Stimulated activated CD4-positive, alpha-beta T cell treated with anti-CD3 and anti-CD28 coated beads, Interleukin-4, amount 100 ng/mL, for 1 hour (primary cell): ENCODE measurements around the gene GABRG2.
"Not testable (repeated sequence)": the region's sequence is repeated elsewhere in the genome, so short reads cannot be mapped to it uniquely, and the experiment has no call there.

Experiments used
- DNase-seq: peaks from one replicate; pipeline ENCODE4 v3.0.0-alpha.2; 2020

GABRG2 gene

DNA sequence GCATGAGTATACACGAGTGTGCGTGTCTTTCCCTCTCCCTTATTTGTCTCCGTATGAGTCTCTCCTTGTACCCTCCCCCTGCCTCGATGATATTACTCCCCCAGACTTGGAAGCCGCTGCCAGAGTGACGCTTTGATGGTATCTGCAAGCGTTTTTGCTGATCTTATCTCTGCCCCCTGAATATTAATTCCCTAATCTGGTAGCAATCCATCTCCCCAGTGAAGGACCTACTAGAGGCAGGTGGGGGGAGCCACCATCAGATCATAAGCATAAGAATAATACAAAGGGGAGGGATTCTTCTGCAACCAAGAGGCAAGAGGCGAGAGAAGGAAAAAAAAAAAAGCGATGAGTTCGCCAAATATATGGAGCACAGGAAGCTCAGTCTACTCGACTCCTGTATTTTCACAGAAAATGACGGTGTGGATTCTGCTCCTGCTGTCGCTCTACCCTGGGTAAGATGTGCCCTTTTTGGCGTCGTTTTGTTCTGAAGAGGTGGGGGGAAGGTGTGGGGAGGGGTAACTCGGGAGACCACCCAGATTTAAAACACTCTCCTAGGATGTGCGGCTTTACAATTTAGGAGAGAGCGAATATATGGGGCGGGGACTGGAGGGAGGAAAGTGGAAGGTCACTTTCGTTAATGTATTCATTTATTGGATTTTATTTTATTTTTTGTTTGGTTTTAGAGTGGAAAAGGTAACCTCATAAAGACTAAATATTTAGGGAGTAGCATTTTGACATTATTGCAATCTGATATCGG, at the start of gene GABRG2:
Gene GABRG2, plus strand, starts transcription at position 119 of the 757 bp plus-strand sequence. Its CDS starts 227 bp downstream, at position 346.
- DNase-seq, result no peak

DNA sequence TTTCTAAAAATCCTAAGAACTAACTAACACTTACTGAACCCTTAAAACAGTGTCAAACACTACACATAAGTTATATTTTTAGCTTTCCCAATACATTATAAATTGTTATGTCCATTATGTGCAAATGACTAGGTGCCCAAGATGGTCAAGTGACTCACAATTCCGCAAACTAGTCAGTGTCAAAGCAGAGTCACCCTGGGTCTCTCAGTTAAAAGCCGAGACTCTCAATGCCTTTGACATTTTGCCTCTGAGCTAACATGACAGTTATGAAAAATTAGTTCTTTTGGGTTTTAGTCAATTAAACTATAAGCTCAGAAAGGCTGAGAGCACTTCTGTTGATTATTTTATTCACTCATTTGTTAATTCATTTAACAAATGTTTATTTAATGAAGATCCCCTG, 42.3 kb upstream of the GABRG2 start:
- no peak for DNase-seq

DNA sequence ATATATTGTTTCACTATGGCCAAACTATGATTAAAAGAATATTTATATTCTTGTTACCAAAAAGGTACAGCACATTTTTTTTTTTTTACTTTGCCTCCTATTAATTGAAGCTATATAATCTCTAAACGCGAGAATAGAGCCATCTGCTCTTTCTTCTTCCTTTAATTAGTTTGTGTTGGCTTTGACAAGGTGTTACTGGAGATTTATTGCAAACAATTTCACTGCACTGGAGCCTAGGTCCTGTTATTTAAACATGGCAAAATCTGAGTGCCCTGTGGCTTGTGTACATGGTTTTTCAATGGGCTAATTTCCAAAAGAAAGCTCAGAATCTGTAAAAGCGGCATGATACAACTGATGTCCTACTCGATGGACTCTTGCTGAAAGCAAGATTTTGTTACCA, 40.8 kb upstream of the GABRG2 start:
- no peak for DNase-seq

DNA sequence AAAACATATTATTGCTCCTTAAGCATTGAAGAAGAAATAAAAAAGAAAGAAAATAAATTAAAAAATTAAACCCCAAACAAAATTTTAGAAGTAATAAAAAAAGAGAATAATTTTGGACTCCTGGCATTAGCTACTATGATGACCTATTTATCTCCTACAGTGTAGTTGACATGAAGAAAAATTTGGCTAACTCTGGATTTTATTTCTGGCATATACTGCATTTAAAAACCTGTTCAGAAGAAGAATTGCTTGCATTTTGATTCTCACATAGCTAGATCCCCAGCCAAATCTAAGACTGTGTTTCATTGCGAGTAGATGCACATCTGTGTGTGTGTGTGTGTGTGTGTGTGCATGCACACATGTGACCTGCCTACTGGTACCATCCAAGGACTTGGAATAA, 30.1 kb upstream of the GABRG2 start:
- DNase-seq, result no peak

DNA sequence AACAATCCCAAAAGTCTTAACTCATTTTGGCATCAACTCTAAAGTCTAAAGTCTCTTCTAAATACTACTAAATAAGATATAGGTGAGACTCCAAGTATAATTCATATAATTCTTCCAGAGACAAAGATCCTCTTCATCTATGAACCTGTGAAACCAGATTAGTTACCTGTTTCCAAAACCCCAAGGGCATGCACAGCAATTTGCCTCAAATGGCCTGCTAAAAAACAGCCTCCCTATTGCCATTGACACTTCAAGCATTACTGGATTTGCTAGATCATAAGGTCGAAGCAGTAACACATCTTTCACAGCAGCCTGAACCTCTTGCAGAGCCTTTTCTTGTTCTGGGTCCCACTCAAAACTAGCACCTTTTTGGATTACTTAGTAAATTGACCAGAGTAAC, 20.3 kb upstream of the GABRG2 start:
- DNase-seq, result no peak

DNA sequence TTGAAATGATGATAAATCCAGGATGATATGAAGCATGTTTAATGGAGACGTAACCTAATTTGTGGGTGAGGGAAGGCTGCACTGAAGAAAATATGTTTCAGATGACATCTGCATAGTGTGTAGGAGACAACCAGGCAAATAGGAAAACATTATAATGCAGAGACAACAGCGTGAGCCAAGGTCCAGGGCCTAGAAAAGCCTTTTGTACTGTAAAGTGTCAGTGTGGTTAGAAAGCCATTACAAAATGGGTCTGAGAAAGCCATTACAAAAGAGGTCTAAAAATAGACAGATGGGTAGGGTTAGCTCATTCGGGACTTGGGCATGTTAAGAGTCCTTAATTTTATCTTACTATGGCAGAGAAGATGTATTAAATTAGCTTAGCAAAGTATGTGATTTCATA, 14.9 kb upstream of the GABRG2 start:
- DNase-seq, result no peak

DNA sequence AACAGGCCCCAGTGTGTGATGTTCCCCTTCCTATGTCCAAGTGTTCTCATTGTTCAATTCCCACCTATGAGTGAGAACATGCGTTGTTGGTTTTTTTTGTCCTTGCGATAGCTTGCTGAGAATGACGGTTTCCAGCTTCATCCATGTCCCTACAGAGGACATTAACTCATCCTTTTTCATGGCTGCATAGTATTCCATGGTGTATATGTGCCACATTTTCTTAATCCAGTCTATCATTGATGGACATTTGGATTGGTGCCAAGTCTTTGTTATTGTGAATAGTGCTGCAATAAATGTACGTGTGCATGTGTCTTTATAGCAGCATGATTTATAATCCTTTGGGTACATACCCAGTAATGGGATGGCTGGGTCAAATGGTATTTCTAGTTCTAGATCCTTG, 12.5 kb upstream of the GABRG2 start:
- DNase-seq, result not testable (repeated sequence)

DNA sequence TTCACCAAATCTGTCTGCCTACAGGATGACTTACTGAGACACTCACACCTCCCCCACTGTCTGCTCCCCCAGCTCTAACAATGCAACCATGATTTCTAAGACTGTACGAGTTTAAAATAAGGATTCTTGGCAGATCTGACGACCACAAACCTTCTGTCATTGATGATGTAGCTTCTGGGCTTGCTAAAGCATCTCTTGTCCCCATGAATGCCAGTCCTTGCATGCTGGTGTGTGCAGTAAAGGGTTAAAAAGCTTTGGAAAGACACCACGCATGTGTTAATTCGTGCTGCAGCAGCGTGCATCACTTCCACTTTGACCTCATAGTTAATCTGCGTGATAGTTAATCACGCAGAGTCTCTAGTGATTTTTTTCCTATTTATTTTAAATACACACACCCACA, 411 bp upstream of the GABRG2 start:
- no peak for DNase-seq

DNA sequence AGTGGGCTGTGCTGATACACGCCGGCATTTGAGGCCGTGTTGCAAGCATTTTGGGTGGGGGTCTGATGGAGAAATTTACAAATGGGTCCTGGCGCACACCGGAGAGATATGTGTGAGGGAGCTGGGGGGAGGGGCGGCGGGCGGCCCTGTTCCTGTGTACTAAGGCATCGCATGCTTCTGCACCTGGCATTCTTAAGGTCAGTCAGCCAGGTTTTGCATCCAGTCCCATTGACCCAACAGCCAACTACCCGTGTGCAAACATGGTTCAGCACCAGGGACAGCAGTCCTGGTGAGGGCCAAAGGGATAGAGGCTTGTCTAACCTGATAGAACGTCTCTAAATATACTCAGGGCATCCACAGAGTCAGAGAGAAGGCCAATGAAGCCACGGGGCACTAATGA, 839 bp downstream of the GABRG2 start:
- no peak for DNase-seq

DNA sequence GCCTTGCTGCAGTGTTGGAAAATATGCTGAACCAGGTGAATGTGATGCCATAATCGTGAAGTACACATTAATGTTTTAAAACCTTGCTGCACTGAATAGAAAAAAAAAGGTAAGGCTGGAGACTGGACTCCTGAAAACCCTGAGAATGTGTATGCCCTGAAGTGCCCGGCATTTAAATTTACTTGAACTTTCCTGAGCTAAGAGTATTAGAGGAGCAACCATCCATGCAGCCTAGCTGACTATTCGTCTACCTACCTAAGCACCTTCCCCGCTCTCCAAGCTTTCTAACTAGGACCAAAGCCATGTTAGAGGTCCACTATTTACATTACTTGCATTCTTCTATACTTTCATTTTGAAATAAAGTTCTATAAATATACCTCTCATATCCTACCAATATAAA, 1.4 kb downstream of the GABRG2 start:
- no peak for DNase-seq

DNA sequence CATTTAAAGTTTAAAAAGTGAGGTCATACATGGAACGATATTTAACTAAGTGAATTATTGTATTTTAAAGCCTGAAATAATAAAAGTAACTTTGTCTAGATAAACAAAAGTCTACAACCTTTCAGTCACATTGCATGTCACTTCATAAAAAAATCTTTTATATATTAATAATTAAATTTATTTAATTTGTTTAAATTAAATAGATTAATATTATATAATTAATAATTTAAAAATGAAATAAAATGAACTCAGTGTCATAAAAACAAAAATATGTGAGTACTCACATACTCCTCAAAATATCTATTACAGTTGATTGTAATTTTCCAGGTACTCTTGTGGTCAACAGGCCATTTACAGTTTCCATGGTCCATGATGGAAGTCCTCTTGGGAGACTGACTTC, 11.2 kb downstream of the GABRG2 start:
- DNase-seq, result no peak

DNA sequence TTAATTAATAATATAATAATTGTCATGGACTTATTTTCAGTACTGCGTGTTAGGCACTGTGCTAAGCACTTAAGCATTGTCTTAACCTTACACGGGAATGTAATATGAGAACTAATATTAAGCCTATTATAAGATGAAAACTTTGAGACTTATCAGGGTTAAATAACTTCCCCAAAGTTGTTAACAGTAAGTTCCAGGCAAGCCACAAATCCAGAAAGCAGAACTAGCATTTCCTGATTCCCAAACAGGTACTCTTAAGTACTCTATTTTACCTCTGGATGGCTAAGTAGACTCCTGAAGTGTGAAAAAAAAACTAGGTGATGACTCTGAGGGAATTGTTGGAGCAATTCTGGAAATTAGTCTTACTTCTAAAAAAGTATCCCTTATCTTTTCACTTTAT, 23.8 kb downstream of the GABRG2 start:
- DNase-seq, result no peak

DNA sequence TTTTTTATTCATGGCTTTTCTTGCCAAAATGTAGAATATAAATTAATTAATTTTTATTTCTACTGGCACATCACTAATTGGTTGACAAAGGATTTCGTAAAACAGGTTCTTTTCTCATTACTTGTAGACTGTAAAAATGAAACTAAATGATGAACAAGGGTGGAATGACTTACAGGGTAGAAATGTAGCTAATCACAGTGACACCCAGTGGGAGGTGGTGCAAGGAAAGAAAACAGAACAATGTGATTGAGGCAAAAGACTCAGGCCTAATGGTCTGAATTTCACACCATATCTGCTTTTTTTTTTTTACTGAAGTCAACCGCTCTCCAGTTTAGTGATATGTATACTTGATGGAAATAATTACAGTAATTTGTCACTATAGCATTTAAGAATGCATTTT, 28.9 kb downstream of the GABRG2 start:
- DNase-seq, result no peak

DNA sequence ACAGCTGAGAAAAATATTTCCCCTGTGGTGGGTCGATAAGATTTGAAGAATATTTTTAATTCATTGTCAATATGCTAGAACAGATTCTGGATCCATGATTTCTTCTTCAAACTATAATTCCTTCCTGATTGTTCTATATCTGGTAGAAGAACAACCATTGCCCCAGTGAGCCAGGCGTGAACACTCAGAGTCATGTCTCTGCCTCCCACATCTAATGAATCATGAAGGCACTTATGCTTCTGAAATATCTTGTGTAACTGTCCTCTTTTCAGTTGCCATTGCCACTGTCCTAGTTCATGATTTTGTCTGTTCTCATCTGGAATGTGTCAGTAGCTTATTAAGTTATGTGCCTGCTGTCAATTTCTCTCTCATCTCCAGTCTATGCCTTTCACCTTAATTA, 40.0 kb downstream of the GABRG2 start:
- no peak for DNase-seq

DNA sequence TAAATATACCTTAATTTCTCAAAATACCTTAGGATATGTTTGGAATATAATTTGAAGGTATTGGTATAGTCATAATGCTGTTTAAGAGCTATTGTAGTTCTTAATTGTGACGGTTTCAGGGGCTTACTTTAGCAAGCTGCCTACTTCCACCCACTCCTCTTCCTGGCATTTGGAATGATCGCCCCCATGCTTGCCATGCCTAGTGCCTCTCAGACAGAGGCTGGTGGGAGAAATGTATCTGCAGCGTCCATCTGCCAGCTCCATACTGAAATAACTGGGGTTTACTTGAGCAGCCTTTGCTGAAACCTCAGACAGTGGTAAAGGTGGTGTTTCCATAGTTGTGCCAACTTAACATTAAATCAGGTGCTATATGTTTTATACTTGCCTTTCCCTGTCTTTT, 52.2 kb downstream of the GABRG2 start:
- no peak for DNase-seq

DNA sequence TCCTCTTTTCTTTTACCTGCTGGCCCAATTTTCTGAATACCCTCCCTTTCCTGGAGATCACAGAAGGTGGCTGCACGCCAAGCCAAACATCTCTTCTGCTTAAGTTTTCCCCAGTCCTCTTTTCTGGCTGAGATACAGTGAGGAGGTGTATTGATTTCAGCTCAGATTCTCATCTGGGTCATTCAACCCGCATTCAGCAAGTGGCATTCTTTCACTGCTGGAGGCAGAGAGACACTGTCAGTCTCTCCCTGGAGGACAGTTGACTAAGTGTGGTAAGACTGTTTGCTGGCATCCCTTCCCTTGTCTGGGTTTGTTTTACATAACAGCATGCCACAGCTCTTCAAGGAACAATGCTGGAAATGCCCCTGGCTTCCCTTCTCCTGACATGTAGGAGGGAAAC, 60.5 kb downstream of the GABRG2 start:
- no peak for DNase-seq

DNA sequence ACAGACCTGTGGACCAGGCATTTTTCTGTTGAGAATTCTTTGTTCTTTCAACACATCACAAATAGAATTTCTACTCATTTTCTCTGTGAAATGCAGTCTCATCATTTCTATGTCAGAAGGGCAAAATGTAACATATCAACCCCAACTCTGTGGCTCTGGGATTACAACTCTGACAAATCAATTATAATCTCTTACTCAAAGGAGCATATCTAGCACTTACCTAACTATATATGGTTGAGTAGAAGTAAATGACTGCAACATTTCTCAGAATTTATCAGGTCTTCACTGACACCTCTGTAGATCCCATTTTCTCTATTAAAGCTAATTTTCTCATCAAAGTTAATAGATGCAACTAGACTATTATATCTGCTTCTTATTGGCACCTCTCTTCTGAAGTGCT, 64.8 kb downstream of the GABRG2 start:
- no peak for DNase-seq

DNA sequence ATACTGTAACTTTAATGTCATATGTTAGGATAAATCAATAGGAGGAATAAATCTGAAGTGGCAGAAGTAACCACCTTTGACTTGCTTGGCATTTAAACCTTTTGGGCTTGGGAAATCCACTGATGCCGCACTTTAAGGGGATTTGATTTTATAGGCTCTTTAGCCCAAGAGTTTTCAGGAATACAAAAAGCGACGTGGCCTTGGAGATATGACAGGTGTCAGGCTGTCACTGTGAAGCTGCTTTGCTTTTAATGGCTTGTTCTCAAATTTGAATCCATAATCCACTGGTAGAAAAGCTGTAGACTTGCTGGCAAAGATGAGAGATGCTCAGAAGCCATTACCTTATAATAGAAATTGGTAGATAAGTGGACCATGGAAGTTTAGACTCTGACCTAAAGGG, 71.6 kb downstream of the GABRG2 start:
- DNase-seq, result no peak

DNA sequence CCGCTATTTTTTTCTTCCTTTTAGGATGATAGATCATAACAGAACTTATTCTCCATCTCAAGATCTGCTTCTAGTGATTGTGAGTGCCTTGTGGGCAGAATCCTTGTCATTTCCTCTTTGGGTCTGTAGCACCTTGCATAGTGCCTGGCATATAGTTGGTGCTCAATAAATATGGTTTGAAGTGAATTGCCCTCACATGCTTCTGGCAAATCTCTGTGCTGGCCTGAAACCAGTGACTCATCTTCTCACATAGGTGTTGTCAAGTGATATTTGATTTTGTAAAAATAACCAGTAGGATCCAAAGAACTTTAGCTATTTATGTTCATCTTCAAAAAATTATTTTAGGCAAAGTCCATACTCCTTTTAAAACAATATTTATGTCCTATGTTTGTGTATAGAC, 86.7 kb downstream of the GABRG2 start:
- DNase-seq, result no peak

DNA sequence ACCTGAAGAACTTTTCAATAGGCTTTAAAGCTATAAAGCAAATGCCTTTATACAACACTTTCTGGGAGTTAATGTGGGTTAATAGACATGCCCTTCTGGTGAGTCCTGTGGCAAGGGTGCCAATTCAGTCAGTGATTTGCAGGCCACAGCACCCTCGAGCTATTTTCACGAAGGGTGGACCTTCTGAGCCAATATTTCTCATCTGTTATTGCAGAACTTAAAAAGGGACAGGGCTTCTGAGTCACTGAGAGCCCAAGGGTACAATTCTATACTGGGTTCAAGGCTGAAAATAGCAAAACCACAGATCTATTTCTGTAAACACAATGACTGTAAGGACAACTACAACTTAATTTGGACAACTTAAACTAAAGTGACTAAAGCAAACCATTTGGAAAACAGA, 92.8 kb downstream of the GABRG2 start:
- DNase-seq, result no peak

DNA sequence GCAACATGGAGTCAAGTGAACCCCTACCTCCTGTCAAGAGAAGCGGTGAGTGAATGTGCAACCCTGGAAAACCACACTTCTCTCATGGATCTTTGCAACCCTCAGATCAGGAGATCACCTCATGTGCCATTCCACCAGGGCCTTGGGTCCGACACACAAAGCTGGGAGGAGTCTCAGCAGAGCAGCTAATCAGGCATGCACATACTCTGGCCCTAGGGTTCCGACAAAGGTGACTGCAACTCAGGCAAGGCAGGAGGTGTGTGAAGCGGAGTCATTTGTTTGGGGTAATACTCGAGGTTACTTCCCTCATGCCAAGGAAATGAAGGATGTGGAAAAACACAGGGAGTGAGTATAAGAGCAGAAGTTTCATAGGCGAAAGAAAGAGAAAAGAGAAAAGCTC, 96.1 kb downstream of the GABRG2 start:
- DNase-seq, result no peak

DNA sequence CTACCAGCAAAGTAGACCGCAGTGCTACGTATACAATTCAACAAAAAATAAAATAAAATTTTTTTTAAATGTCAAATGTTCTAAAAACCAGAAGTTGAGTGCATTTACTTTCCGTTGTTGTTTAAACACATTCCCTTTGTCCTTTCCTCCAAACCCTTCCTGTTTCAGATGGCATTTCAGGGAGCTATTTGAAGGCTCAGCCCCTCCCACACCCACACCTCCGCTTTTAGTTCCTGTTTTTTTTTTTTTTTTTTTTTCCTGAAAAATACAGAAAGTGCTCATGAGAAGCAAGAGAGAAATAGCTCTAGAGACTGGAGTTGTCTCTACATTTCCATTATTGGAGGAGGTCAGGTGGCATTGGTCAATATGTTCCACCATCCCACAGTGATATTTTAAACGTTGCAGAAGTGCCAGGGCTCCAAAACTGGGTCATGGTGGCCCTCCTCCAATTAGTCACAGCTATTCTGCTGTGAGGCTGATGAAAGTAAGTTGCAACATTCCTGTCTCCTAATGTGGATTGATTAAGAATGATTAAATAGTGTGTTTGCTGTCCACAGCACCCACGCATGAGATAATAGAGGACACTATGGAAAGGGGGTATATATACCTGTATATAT, 106.9 kb downstream of the GABRG2 start:
- DNase-seq, result no peak

DNA sequence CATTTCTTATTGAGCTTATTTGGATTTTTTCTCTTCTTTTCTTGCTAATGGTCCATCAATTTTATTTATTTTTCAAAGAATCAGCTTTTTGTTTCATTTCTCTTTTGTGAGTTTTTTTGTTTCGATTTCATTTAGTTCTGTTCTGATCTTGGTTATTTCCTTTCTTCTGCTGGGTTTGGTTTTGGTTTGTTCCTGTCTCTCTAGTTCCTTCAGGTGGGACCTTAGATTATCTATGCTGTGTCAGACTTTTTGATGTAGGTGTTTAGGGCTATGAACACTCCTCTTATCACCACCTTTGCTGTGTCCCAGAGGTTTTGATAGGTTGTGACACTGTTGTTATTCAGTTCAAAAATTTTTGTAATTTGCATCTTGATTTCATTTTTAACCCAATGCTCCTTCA, 119.8 kb downstream of the GABRG2 start:
- no peak for DNase-seq

DNA sequence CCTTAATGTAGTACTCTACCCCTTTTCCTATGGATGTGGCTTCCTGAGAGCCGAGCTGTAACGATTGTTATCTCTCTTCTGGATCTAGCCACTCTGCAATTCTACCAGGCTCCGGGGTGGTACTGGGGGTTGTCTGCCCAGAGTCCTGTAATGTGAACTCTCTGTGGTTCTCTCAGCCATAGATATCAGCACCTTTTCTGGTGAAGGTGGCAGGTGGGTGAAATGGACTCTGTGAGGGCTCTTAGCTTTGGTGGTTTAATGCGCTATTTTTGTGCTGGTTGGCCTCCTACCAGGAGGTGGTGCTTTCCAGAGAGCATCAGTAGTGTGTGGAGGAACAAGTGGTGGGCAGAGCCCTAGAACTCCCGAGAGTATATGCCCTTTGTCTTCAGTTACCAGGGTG, 122.1 kb downstream of the GABRG2 start:
- DNase-seq, result no peak

DNA sequence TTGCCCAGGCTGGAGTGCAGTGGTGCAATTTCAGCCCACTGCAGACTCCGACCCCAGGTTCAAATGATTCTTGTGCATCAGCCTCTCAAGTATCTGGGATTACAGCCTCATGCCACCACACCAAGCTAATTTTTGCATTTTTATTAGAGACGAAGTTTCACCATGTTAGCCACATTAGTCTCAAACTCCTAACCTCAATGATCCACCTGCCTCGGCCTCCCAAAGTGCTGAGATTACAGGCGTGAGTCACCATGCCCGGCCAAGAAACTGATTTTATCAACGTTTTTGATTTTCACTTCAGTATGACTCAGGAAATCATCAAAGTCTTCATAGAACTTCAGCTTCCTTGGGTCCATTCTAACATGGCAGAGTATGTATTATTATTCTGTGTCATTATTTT, 125.4 kb downstream of the GABRG2 start:
- DNase-seq, result no peak
